GM13976 (cell line): ENCODE measurements around the gene SH3TC2.

Experiments used
- DNase-seq: peaks from one replicate; pipeline ENCODE4 v3.0.0; 2012; ENCODE audit warnings: low spot score
- in situ Hi-C: fragments of 300-500 bp; cut with MboI; formaldehyde crosslinking; loops from one replicate; pipeline ENCODE4 v1.12.0; 2022; ENCODE audit warnings: low sequenced_read_pairs, mixed read lengths, inconsistent platforms; ENCODE audit not compliant: unreplicated experiment
- TF ChIP-seq, protein P1 (sequence below): IDR thresholded peaks from 2 replicates; pipeline ENCODE4 v1.5.1; 2012; ENCODE audit warnings: borderline replicate concordance, mild to moderate bottlenecking; ENCODE audit not compliant: insufficient read depth; ENCODE audit errors: extremely low read depth, missing control alignments, control extremely low read depth

SH3TC2 gene

DNA sequence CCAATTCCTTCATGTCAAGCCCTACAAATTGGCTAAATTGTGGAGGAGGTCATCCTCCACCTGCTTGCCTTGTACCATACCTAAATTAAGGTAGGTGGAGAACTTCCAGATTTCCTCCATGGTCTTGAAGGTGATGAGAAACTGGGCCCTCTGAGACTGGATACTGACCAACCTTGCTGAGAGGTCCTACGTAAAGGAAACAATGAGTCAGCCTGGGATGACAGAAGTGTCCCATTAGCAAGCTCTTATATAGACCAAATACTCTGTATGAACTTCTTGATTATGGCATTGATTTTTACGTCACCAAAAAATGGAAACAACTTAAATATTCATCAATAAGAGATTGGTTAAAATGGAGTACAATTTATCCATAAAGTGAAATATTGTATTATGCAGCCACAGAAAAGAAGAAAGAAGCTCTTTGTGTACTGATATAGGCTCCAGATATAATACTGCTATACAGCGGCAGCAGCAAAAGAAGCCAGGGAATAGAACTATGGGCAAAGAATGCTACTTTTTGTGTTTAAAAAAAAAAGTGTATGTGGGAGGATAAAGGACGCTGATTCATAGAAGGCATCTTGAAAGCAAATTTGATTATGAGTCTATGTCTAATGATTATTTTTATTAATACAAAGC is 18.3 kb downstream of the SH3TC2 start:
- in situ Hi-C loops: loop anchor here (25.0 kb wide), 2 partner anchors 307 to 857 kb away; no protein-coding TSS in a partner anchor
- DNase-seq: no peak
- TF ChIP-seq, protein P1, sequence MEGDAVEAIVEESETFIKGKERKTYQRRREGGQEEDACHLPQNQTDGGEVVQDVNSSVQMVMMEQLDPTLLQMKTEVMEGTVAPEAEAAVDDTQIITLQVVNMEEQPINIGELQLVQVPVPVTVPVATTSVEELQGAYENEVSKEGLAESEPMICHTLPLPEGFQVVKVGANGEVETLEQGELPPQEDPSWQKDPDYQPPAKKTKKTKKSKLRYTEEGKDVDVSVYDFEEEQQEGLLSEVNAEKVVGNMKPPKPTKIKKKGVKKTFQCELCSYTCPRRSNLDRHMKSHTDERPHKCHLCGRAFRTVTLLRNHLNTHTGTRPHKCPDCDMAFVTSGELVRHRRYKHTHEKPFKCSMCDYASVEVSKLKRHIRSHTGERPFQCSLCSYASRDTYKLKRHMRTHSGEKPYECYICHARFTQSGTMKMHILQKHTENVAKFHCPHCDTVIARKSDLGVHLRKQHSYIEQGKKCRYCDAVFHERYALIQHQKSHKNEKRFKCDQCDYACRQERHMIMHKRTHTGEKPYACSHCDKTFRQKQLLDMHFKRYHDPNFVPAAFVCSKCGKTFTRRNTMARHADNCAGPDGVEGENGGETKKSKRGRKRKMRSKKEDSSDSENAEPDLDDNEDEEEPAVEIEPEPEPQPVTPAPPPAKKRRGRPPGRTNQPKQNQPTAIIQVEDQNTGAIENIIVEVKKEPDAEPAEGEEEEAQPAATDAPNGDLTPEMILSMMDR: no peak

DNA sequence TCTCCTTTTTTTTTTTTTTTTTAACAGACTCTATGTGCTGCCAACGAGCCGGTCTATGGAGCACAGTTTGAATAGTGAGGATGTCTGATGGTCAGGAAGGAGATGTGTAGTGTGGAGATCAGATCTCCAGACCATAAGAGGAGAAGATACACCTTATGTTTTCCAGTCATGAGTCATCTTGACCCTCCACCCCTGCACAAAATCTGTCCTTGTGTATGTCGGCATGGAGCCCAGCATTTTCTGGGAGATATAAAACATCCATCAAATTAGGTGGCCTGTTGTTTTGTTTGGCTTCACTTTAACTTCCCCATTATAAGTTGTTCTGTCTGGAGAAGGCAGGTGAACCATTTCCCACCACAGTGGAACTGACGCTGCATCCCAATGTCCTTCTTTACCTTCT is 19.2 kb downstream of the SH3TC2 start:
- no peak for DNase-seq
- in situ Hi-C loops: loop anchor here (25.0 kb wide), 2 partner anchors 306 to 856 kb away; no protein-coding TSS in a partner anchor
- TF ChIP-seq, protein P1: no peak

DNA sequence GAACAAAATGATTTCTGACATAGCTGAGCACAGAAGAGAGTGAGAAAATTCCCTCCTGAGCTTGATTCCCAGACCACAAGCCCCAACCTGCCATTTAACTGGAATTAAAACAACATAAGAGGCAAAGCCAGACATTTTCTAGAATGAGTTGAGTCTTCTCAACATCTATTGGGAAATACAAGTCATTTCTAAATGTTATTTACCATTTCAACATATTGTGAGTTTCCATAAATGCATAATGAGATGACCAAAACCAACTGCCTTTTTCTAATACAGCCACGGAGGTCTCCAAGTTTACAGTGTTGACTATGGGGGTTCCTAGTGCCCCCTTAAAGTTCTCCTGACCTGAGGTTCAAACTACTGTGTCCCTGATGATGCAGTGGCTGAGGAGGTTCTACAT is 20.0 kb downstream of the SH3TC2 start:
- TF ChIP-seq, protein P1: no peak
- no peak for DNase-seq
- in situ Hi-C loops: loop anchor here (25.0 kb wide), 2 partner anchors 306 to 856 kb away; no protein-coding TSS in a partner anchor

DNA sequence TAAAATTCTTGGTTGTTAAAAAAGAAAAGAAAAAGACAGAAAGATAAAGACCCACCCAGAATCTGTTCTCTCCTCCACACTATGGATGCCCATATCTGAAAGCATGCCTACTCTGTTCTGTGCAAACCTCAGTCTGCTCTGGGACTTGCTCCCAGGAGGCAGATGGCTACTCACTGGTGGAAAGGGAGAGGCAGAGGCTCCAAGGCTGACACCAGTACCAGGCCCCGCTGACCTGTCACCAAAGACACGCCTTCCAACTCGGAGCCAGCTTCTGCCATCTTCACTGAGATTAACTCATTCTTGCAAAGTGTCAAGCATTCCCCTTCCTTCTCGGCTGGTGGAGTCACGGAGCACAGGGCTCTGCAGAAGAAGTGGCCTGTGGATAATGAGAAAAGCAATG is 21.6 kb downstream of the SH3TC2 start:
- DNase-seq: no peak
- in situ Hi-C loops: loop anchor here (25.0 kb wide), 2 partner anchors 304 to 854 kb away; no protein-coding TSS in a partner anchor
- TF ChIP-seq, protein P1: no peak

DNA sequence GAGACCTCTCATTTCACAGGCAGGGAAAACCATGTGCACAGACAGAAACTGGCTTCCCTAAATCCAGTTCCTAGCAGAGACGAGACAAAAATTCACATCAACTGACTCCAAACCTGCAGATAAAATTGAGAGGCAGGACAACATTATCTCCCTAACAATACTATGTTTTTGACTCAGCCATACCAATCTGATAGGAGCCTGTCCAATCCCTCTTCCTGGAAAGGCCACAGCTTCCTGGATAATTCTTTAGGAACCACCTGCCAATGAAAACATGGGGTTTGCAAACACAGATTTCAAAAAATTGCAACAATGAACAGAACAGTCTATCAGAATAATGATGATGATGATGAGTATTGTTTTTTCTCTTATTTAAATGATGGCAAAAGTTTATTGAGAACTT is 22.4 kb downstream of the SH3TC2 start:
- TF ChIP-seq, protein P1: no peak
- DNase-seq: no peak
- in situ Hi-C loops: loop anchor here (25.0 kb wide), 2 partner anchors 303 to 853 kb away; no protein-coding TSS in a partner anchor

DNA sequence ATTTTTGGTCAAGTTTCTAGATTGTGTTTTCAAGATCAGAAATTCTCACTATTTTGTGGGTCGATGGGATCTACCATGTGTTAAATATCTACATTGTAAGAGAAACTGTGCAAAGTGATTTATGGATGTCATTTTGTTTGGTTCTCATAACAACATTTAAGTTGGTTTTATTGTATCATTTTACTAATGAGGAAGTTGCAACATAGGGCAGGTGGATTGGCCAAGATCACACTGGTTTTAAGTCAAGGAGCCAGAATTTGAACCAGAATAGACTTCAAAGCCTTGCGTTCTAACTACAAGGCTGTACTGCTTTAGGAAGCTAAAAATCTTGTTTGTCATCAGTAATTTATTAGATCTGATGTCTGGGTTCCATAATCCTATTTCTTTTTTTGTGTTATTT is 23.4 kb downstream of the SH3TC2 start:
- TF ChIP-seq, protein P1: no peak
- DNase-seq: no peak
- in situ Hi-C loops: loop anchor here (25.0 kb wide), 2 partner anchors 302 to 852 kb away; no protein-coding TSS in a partner anchor
